Measurements from ENCODE around the gene UBP1. TPM values are rescaled to one million over a fixed set of nuclear protein-coding genes. Genes with fewer than 3 reads are reported as not detected.

The UBP1 gene
- total RNA-seq, 2 donors from 2014 or later: 69.2 to 84.5 TPM

DNA sequence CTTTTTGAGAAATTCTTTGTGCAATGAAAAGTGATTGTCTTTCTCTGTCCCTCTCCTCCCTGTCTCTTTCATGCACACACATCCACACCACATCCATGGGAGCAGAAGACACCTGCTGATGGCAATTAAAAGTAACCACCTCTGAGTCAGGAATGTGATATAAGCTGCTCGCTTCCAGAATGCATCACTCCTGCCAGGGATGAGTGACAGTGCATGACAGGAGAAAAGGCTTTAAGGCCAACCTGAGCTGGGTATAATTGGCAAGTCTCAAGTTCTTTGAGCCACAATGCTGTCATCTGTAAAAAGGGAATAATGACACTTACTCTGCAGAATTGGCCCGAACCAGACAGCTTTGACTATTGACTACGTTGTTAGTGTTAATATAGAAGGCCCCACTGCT lies 59.6 kb downstream of the UBP1 start:
- Histone ChIP-seq H3K9ac (ENCODE audit: extremely low read depth, low read length, poor library complexity, severe bottlenecking) (no peak overlapping the region), H3K27ac (ENCODE audit: low read depth, low read length) (no peak overlapping the region), H3K27me3 (ENCODE audit: control insufficient read depth, insufficient read depth, low read length, poor library complexity, severe bottlenecking) (no peaks in the 10 kb centered on the region), H3K4me1 (ENCODE audit: control insufficient read depth, insufficient read depth, low read length) (no peaks in the 10 kb centered on the region), H3K36me3 (ENCODE audit: control insufficient read depth, insufficient read depth, low read length) (peaks cover 67% of the 10 kb centered on the region), H3K4me3 (ENCODE audit: low read length) (no peak overlapping the region), H3K9me3 (ENCODE audit: control insufficient read depth, low read length) (no peaks in the 10 kb centered on the region)
- no peak for DNase-seq
- no peak overlapping the region for H3K4me3 Mint-ChIP-seq
- no peak overlapping the region for H3K27ac Mint-ChIP-seq
- H3K4me1 Mint-ChIP-seq: peaks cover 6% of the 10 kb centered on the region
- H3K9me3 Mint-ChIP-seq: no peaks in the 10 kb centered on the region
- peaks cover 58% of the 10 kb centered on the region for H3K36me3 Mint-ChIP-seq (ENCODE audit: low read depth)
- TF ChIP-seq, protein P1, sequence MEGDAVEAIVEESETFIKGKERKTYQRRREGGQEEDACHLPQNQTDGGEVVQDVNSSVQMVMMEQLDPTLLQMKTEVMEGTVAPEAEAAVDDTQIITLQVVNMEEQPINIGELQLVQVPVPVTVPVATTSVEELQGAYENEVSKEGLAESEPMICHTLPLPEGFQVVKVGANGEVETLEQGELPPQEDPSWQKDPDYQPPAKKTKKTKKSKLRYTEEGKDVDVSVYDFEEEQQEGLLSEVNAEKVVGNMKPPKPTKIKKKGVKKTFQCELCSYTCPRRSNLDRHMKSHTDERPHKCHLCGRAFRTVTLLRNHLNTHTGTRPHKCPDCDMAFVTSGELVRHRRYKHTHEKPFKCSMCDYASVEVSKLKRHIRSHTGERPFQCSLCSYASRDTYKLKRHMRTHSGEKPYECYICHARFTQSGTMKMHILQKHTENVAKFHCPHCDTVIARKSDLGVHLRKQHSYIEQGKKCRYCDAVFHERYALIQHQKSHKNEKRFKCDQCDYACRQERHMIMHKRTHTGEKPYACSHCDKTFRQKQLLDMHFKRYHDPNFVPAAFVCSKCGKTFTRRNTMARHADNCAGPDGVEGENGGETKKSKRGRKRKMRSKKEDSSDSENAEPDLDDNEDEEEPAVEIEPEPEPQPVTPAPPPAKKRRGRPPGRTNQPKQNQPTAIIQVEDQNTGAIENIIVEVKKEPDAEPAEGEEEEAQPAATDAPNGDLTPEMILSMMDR (conservative IDR thresholded peaks at IDR 0.05): no peak
- 94 to 100% methylated on average over 3 of the region's 3 CpGs for WGBS, 2 experiments (ENCODE audit: insufficient coverage in 1 of 2, insufficient read length in 1 of 2)
- H3K27me3 Mint-ChIP-seq (ENCODE audit: insufficient read depth): no peaks in the 10 kb centered on the region

DNA sequence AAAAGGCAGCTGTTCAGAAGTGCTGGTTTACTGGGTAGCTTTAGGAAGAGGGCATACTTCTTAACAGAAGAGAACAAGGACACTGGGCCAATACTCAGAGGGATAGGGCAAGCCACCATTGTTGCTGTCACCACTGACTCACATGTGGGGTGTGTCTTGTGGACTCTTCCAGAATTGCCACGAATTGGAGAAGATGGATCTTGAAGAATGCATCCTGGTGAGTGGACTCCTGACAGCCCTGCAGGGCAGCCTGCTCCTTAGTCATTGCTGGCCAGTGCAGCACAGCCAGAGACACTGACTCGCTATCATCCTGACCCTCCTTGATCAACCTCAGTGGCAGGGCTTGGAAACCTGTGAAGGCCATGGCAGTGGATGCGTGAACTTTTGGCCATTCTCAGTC lies 62.3 kb downstream of the UBP1 start:
- TF ChIP-seq, protein P1 (conservative IDR thresholded peaks at IDR 0.05): no peak
- H3K4me3 ChIP-seq (ENCODE audit: low read length): no peak overlapping the region
- H3K9ac ChIP-seq (ENCODE audit: extremely low read depth, low read length, poor library complexity, severe bottlenecking): no peak overlapping the region
- Mint-ChIP-seq H3K27me3 (ENCODE audit: insufficient read depth) (no peaks in the 10 kb centered on the region), H3K36me3 (ENCODE audit: low read depth) (peaks cover 48% of the 10 kb centered on the region), H3K9me3 (no peaks in the 10 kb centered on the region), H3K4me1 (peaks cover 4% of the 10 kb centered on the region), H3K27ac (no peak overlapping the region), H3K4me3 (no peak overlapping the region)
- no peaks in the 10 kb centered on the region for H3K27me3 ChIP-seq (ENCODE audit: control insufficient read depth, insufficient read depth, low read length, poor library complexity, severe bottlenecking)
- no peak for DNase-seq
- 92 to 96% methylated on average over 3 of the region's 3 CpGs for WGBS, 2 experiments (ENCODE audit: insufficient coverage in 1 of 2, insufficient read length in 1 of 2)
- H3K36me3 ChIP-seq (ENCODE audit: control insufficient read depth, insufficient read depth, low read length): peaks cover 57% of the 10 kb centered on the region
- H3K27ac ChIP-seq (ENCODE audit: low read depth, low read length): no peak overlapping the region
- no peaks in the 10 kb centered on the region for H3K9me3 ChIP-seq (ENCODE audit: control insufficient read depth, low read length)
- no peaks in the 10 kb centered on the region for H3K4me1 ChIP-seq (ENCODE audit: control insufficient read depth, insufficient read depth, low read length)

DNA sequence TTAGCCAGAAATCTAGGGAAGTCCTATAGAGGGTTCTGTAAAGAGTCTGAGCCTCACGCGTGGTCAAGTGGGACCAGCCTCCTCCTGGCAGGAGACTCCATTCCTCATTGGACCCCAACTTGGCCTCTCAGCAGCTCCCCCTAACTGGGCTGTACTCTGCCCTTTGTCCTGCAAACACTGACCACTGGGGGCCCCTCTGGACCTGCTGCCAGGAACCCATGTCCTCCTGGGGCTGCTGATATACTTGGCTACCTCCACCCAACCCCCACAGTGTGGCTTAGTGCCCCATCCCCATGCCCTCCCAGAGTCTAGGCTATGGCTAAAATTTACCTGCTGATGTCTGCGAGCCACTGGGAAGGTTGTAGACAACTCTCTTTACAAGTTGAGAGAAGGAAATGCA lies 62.7 kb downstream of the UBP1 start:
- no peaks in the 10 kb centered on the region for H3K27me3 Mint-ChIP-seq (ENCODE audit: insufficient read depth)
- H3K4me1 Mint-ChIP-seq: no peaks in the 10 kb centered on the region
- TF ChIP-seq, protein P1 (conservative IDR thresholded peaks at IDR 0.05): peak; percentile 36
- 90 to 100% methylated on average over 1 to 3 of the region's 3 CpGs for WGBS, 2 experiments (ENCODE audit: insufficient coverage in 1 of 2, insufficient read length in 1 of 2)
- peaks cover 45% of the 10 kb centered on the region for H3K36me3 Mint-ChIP-seq (ENCODE audit: low read depth)
- H3K9me3 Mint-ChIP-seq: no peaks in the 10 kb centered on the region
- H3K4me3 Mint-ChIP-seq: no peak overlapping the region
- Histone ChIP-seq H3K36me3 (ENCODE audit: control insufficient read depth, insufficient read depth, low read length) (peaks cover 59% of the 10 kb centered on the region), H3K9me3 (ENCODE audit: control insufficient read depth, low read length) (no peaks in the 10 kb centered on the region), H3K27me3 (ENCODE audit: control insufficient read depth, insufficient read depth, low read length, poor library complexity, severe bottlenecking) (no peaks in the 10 kb centered on the region), H3K4me3 (ENCODE audit: low read length) (no peak overlapping the region), H3K4me1 (ENCODE audit: control insufficient read depth, insufficient read depth, low read length) (no peaks in the 10 kb centered on the region), H3K9ac (ENCODE audit: extremely low read depth, low read length, poor library complexity, severe bottlenecking) (no peak overlapping the region), H3K27ac (ENCODE audit: low read depth, low read length) (no peak overlapping the region)
- DNase-seq: peak; percentile 65
- H3K27ac Mint-ChIP-seq: no peak overlapping the region

All from endodermal cell (in vitro differentiated cells).